Measurements from ENCODE around the gene SCPEP1. TPM values are rescaled to one million over a fixed set of nuclear protein-coding genes. Genes with fewer than 3 reads are reported as not detected.

Gene SCPEP1
- total RNA-seq, 1 donor from 2014 or later: 45.6 TPM

GRCh38 chr17:57032343-57032742 lies 54.4 kb downstream of the SCPEP1 start:
- no peak for DNase-seq (ENCODE audit: low spot score)
- intact Hi-C loops (cut with DNase I): loop anchor here (2.0 kb wide), 1 partner anchor 52 kb away; the partner anchor contains the start of gene AKAP1

GRCh38 chr17:57033296-57033695 lies 55.4 kb downstream of the SCPEP1 start:
- intact Hi-C loops (cut with DNase I): loop anchor here (2.0 kb wide), 1 partner anchor 52 kb away; the partner anchor contains the start of gene AKAP1
- DNase-seq (ENCODE audit: low spot score): no peak

GRCh38 chr17:57034807-57035754 lies 57.1 kb downstream of the SCPEP1 start:
- intact Hi-C loops (cut with DNase I): no loop called here
- DNase-seq (ENCODE audit: low spot score): no peak

GRCh38 chr17:57035971-57036481 lies 58.1 kb downstream of the SCPEP1 start:
- DNase-seq (ENCODE audit: low spot score): no peak
- intact Hi-C loops (cut with DNase I): no loop called here

- DNase-seq (ENCODE audit: low spot score): no peak
- intact Hi-C loops (cut with DNase I): no loop called here
Observed at GRCh38 chr17:57037411-57037810, 59.5 kb downstream of the SCPEP1 start.

- no peak for DNase-seq (ENCODE audit: low spot score)
- intact Hi-C loops (cut with DNase I): no loop called here
Observed at GRCh38 chr17:57038486-57038885, 60.6 kb downstream of the SCPEP1 start.

- no peak for DNase-seq (ENCODE audit: low spot score)
- intact Hi-C loops (cut with DNase I): no loop called here
Observed at GRCh38 chr17:57040571-57040970, 62.6 kb downstream of the SCPEP1 start.

GRCh38 chr17:57043276-57043675 lies 65.3 kb downstream of the SCPEP1 start:
- intact Hi-C loops (cut with DNase I): no loop called here

GRCh38 chr17:57044976-57045867 lies 67.3 kb downstream of the SCPEP1 start:
- DNase-seq (ENCODE audit: low spot score): no peak

More at GRCh38 chr17:57043276-57043675, 65.3 kb downstream of the SCPEP1 start:
- no peak for DNase-seq (ENCODE audit: low spot score)

GRCh38 chr17:57045868-57046704 lies 68.2 kb downstream of the SCPEP1 start:
- intact Hi-C loops (cut with DNase I): no loop called here
- no peak for DNase-seq (ENCODE audit: low spot score)

More at GRCh38 chr17:57044976-57045867, 67.3 kb downstream of the SCPEP1 start:
- intact Hi-C loops (cut with DNase I): no loop called here

- intact Hi-C loops (cut with DNase I): no loop called here
- DNase-seq (ENCODE audit: low spot score): no peak
Observed at GRCh38 chr17:57046749-57047148, 68.8 kb downstream of the SCPEP1 start.

- intact Hi-C loops (cut with DNase I): no loop called here
- no peak for DNase-seq (ENCODE audit: low spot score)
Observed at GRCh38 chr17:57048096-57048495, 70.2 kb downstream of the SCPEP1 start.

GRCh38 chr17:57050306-57050705 lies 72.4 kb downstream of the SCPEP1 start:
- intact Hi-C loops (cut with DNase I): no loop called here
- DNase-seq (ENCODE audit: low spot score): no peak

- no peak for DNase-seq (ENCODE audit: low spot score)
- intact Hi-C loops (cut with DNase I): no loop called here
Observed at GRCh38 chr17:57051886-57052361, 74.0 kb downstream of the SCPEP1 start.

Other genes with a start within 250 kb of the SCPEP1 start
- 0.83 TPM for gene C17orf67, start 144.2 kb upstream of the SCPEP1 start, total RNA-seq
- gene DGKE, start 144.0 kb upstream of the SCPEP1 start, total RNA-seq: 2.2 TPM
- 15.2 TPM for gene TRIM25, start 64.1 kb upstream of the SCPEP1 start, total RNA-seq
- 7.0 TPM for gene COIL, start 17.1 kb upstream of the SCPEP1 start, total RNA-seq
- gene AKAP1, start 107.1 kb downstream of the SCPEP1 start, total RNA-seq: 108 TPM

Data from cardiac septum (tissue), 1 donor.